ENCODE data around the gene CDC25B. TPM values are rescaled to one million over a fixed set of nuclear protein-coding genes. Genes with fewer than 3 reads are reported as not detected.

The CDC25B gene
- total RNA-seq, 1 experiment from 2014 or later: 223 TPM

DNA sequence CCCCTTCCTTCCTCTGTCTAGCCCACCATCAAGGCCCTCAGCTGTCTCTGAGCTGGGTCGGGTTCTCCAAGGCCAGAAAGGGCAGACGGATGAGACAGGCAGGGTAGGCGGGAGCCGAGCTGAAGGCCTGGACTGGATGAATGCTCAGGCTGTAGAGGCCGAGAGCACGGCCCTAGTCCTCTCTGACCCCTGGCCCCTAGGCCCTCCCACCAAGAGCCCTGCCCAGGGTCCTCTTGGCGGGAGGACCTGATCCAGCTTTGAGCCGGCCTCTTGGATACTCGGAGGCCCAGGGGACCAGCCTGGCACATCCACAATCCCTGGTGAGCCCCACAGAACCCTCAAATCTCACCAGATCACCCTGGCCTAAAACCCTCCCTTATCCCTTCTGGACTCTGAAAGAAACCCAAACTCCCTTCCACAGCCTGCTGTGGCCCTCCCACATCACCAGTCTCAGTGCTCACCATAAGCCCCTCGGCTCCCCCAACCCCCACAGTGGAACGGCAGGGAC lies 36.7 kb upstream of the CDC25B start (continued):
- no peak for TF ChIP-seq POLR2AphosphoS5 (IDR thresholded peaks at IDR 0.05; ENCODE audit: low read depth, low read length)
- TF ChIP-seq, protein P1, sequence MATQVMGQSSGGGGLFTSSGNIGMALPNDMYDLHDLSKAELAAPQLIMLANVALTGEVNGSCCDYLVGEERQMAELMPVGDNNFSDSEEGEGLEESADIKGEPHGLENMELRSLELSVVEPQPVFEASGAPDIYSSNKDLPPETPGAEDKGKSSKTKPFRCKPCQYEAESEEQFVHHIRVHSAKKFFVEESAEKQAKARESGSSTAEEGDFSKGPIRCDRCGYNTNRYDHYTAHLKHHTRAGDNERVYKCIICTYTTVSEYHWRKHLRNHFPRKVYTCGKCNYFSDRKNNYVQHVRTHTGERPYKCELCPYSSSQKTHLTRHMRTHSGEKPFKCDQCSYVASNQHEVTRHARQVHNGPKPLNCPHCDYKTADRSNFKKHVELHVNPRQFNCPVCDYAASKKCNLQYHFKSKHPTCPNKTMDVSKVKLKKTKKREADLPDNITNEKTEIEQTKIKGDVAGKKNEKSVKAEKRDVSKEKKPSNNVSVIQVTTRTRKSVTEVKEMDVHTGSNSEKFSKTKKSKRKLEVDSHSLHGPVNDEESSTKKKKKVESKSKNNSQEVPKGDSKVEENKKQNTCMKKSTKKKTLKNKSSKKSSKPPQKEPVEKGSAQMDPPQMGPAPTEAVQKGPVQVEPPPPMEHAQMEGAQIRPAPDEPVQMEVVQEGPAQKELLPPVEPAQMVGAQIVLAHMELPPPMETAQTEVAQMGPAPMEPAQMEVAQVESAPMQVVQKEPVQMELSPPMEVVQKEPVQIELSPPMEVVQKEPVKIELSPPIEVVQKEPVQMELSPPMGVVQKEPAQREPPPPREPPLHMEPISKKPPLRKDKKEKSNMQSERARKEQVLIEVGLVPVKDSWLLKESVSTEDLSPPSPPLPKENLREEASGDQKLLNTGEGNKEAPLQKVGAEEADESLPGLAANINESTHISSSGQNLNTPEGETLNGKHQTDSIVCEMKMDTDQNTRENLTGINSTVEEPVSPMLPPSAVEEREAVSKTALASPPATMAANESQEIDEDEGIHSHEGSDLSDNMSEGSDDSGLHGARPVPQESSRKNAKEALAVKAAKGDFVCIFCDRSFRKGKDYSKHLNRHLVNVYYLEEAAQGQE (IDR thresholded peaks at IDR 0.05; ENCODE audit: low read depth): no peak
- TF ChIP-seq, protein P2, sequence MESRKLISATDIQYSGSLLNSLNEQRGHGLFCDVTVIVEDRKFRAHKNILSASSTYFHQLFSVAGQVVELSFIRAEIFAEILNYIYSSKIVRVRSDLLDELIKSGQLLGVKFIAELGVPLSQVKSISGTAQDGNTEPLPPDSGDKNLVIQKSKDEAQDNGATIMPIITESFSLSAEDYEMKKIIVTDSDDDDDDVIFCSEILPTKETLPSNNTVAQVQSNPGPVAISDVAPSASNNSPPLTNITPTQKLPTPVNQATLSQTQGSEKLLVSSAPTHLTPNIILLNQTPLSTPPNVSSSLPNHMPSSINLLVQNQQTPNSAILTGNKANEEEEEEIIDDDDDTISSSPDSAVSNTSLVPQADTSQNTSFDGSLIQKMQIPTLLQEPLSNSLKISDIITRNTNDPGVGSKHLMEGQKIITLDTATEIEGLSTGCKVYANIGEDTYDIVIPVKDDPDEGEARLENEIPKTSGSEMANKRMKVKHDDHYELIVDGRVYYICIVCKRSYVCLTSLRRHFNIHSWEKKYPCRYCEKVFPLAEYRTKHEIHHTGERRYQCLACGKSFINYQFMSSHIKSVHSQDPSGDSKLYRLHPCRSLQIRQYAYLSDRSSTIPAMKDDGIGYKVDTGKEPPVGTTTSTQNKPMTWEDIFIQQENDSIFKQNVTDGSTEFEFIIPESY (IDR thresholded peaks at IDR 0.05; ENCODE audit: extremely low read depth, insufficient replicate concordance, low read length): no peak
- no peak for TF ChIP-seq EZH2phosphoT487 (IDR thresholded peaks at IDR 0.05; ENCODE audit: borderline replicate concordance)
- TF ChIP-seq SRF (IDR thresholded peaks at IDR 0.05; ENCODE audit: low read depth): no peak
- TF ChIP-seq CBX3 (IDR thresholded peaks at IDR 0.05; ENCODE audit: low read depth): no peak
- no peak for TF ChIP-seq JUND (IDR thresholded peaks at IDR 0.05)

DNA sequence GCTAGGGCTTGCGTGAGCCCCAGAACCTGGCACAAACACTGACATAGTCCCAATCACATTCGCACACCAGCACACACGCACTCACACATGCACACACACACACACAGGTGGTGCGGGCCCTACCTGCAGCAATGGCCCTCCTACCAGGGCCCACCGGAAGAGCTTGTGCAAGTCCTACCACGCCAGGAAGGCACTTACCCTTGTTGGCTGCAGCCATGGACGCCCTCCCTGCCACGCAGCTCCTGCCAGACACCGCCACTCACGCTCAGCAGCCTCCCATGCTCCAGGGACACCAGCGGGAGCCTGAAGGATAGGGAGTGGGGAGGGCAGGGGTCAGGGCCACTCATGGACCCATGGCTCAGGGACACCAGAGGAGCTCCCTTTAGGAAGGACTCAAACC lies 36.2 kb upstream of the CDC25B start:
- ChIA-PET RAD21 (ENCODE audit: low non-redundant PET in 1 of 2, low total read pairs in 2 of 2, uncharacterized antibody in 2 of 2, unreplicated experiment in 2 of 2) (no interaction called here), POLR2A (no interaction called here), CTCF (no interaction called here)
- Histone ChIP-seq H3K4me2 (ENCODE audit: low read length) (no peak overlapping the region), H2AFZ (ENCODE audit: low read depth, low read length, poor library complexity, severe bottlenecking) (no peak overlapping the region), H3K4me1 (ENCODE audit: control insufficient read depth in 1 of 2, insufficient read depth in 2 of 2, low read length in 2 of 2) (no peaks in the 10 kb centered on the region), H3K36me3 (ENCODE audit: control insufficient read depth in 1 of 2, insufficient read depth in 2 of 2, low read length in 2 of 2) (peaks cover 6 to 37% of the 10 kb centered on the region in 2 experiments; a peak in 3 of 4 replicates), H3K4me3 (replicated peaks in 1 of 2; ENCODE audit: low read depth in 1 of 2, low read length in 2 of 2) (no peak overlapping the region), H3K9me2 (ENCODE audit: insufficient read depth) (no peaks in the 10 kb centered on the region), H3K27ac (ENCODE audit: low read depth, low read length) (no peak overlapping the region; the same call in 1 of the 2 replicates), H3K9ac (ENCODE audit: low read length) (no peak overlapping the region), H3K79me2 (ENCODE audit: insufficient read depth, low read length) (peaks cover 34% of the 10 kb centered on the region), H4K20me1 (ENCODE audit: insufficient read depth) (no peaks in the 10 kb centered on the region), H3K27me3 (ENCODE audit: insufficient read depth, low read length) (no peaks in the 10 kb centered on the region), H3K9me3 (ENCODE audit: control insufficient read depth in 1 of 2, insufficient read depth in 1 of 2, low read depth in 1 of 2, low read length in 2 of 2) (no peaks in the 10 kb centered on the region)
- intact Hi-C loops (cut with micrococcal nuclease): no loop called here
- BruUV-seq (replicated peaks): no TSS peak
- DNase-seq (ENCODE audit: low read depth, low spot score): no peak
- no peak for ATAC-seq
- TF ChIP-seq ZFX (IDR thresholded peaks at IDR 0.05): no peak
- no peak for TF ChIP-seq EZH2 (IDR thresholded peaks at IDR 0.05)

Data from HCT116 (cell line).